Measurements from ENCODE around the gene AP3B1.

AP3B1 gene

DNA sequence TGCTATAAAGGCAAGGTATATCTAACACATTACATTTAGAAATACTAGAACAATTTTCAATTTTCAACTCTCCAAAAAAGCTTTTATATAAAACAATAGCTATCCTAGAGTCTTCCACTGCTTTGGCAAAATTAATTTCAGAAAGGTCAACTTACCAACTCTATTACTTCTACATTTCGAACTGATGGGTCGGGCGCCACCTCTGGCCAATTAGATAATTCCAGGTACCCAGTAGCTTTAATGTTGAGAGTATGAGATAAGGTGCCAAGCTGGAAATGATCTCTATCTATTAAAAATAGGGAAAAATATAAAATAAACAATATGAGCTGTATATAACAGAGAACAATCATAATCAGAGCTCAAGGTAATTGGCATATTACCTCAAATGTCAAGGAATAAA is 166.6 kb downstream of the AP3B1 start:
- no peak overlapping the region for H3K9ac ChIP-seq
- no peaks in the 10 kb centered on the region for H3K27me3 ChIP-seq (ENCODE audit: control insufficient read depth, insufficient read depth, low read length)
- no peaks in the 10 kb centered on the region for H3K79me2 ChIP-seq
- H3K4me1 ChIP-seq: peaks cover 5% of the 10 kb centered on the region
- H3K4me3 ChIP-seq (ENCODE audit: low read depth, low read length): no peak overlapping the region
- H3K4me2 ChIP-seq (ENCODE audit: low read length): no peak overlapping the region
- H3K27ac ChIP-seq: no peak overlapping the region
- H2AFZ ChIP-seq: no peak overlapping the region
- TF ChIP-seq, protein P1, sequence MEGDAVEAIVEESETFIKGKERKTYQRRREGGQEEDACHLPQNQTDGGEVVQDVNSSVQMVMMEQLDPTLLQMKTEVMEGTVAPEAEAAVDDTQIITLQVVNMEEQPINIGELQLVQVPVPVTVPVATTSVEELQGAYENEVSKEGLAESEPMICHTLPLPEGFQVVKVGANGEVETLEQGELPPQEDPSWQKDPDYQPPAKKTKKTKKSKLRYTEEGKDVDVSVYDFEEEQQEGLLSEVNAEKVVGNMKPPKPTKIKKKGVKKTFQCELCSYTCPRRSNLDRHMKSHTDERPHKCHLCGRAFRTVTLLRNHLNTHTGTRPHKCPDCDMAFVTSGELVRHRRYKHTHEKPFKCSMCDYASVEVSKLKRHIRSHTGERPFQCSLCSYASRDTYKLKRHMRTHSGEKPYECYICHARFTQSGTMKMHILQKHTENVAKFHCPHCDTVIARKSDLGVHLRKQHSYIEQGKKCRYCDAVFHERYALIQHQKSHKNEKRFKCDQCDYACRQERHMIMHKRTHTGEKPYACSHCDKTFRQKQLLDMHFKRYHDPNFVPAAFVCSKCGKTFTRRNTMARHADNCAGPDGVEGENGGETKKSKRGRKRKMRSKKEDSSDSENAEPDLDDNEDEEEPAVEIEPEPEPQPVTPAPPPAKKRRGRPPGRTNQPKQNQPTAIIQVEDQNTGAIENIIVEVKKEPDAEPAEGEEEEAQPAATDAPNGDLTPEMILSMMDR (IDR thresholded peaks at IDR 0.05): peak; percentile 48
- H3K36me3 ChIP-seq (ENCODE audit: control insufficient read depth, insufficient read depth, low read length): no peaks in the 10 kb centered on the region
- no peaks in the 10 kb centered on the region for H3K9me3 ChIP-seq (ENCODE audit: control insufficient read depth, low read length)

- TF ChIP-seq, protein P1 (IDR thresholded peaks at IDR 0.05): no peak
- no peak overlapping the region for H3K4me2 ChIP-seq (ENCODE audit: low read length)
- no peak overlapping the region for H3K9ac ChIP-seq
- no peaks in the 10 kb centered on the region for H3K79me2 ChIP-seq
- H3K36me3 ChIP-seq (ENCODE audit: control insufficient read depth, insufficient read depth, low read length): no peaks in the 10 kb centered on the region
- H3K4me3 ChIP-seq (ENCODE audit: low read depth, low read length): no peak overlapping the region
- no peaks in the 10 kb centered on the region for H3K9me3 ChIP-seq (ENCODE audit: control insufficient read depth, low read length)
- H3K27me3 ChIP-seq (ENCODE audit: control insufficient read depth, insufficient read depth, low read length): no peaks in the 10 kb centered on the region
- no peak overlapping the region for H3K27ac ChIP-seq
- no peak overlapping the region for H2AFZ ChIP-seq
- no peaks in the 10 kb centered on the region for H3K4me1 ChIP-seq
Observed at GRCh38 chr5:78126536-78126935, 168.0 kb downstream of the AP3B1 start.

DNA sequence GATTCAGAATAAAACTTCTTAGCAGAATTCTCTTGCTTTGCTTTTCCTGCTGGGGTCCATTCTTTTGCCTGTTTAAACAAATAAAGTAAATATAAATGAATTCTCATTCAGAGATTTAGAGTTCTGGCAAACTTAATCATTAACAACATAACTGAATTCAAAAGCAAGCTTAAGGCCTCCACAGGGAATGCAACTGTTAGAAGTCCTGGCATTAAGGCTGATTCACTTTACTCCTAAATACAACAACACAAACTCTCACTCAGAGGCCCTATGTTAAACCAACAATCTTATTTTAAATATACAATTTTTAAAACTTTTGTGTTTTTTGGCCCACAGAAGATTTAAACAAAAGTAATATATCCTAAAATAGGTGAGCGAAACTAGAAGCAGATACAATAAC is 178.3 kb downstream of the AP3B1 start:
- Histone ChIP-seq H3K36me3 (ENCODE audit: control insufficient read depth, insufficient read depth, low read length) (no peaks in the 10 kb centered on the region), H3K4me1 (no peaks in the 10 kb centered on the region), H3K4me2 (ENCODE audit: low read length) (no peak overlapping the region), H3K4me3 (ENCODE audit: low read depth, low read length) (no peak overlapping the region), H3K79me2 (no peaks in the 10 kb centered on the region), H3K27me3 (ENCODE audit: control insufficient read depth, insufficient read depth, low read length) (no peaks in the 10 kb centered on the region), H3K9ac (no peak overlapping the region), H3K27ac (no peak overlapping the region), H3K9me3 (ENCODE audit: control insufficient read depth, low read length) (no peaks in the 10 kb centered on the region), H2AFZ (no peak overlapping the region)
- TF ChIP-seq, protein P1 (IDR thresholded peaks at IDR 0.05): no peak

- H3K27ac ChIP-seq: no peak overlapping the region
- no peaks in the 10 kb centered on the region for H3K9me3 ChIP-seq (ENCODE audit: control insufficient read depth, low read length)
- TF ChIP-seq, protein P1 (IDR thresholded peaks at IDR 0.05): no peak
- H3K27me3 ChIP-seq (ENCODE audit: control insufficient read depth, insufficient read depth, low read length): no peaks in the 10 kb centered on the region
- no peaks in the 10 kb centered on the region for H3K79me2 ChIP-seq
- H3K9ac ChIP-seq: no peak overlapping the region
- H3K4me2 ChIP-seq (ENCODE audit: low read length): no peak overlapping the region
- no peaks in the 10 kb centered on the region for H3K36me3 ChIP-seq (ENCODE audit: control insufficient read depth, insufficient read depth, low read length)
- H3K4me1 ChIP-seq: no peaks in the 10 kb centered on the region
- no peak overlapping the region for H2AFZ ChIP-seq
- no peak overlapping the region for H3K4me3 ChIP-seq (ENCODE audit: low read depth, low read length)
Observed at GRCh38 chr5:78113689-78114264, 180.7 kb downstream of the AP3B1 start.

DNA sequence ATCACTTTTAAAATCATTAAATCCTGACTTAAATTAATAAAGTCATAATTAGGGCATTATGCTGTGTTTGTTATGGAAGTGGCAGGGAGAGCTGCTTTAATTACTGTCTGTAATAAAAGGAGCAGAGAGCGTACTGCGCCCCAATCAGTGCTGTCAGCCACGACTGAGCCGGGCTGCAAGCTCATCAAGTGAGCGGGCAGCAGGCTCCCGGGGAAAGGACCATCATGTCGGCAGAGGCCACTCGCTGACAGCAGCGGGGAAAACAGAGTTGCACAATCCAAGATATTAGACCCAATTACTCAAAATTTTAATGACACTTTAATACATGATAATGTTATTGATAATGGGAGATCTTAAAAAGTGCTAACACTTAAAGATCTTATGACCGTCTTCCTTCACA is 181.6 kb downstream of the AP3B1 start:
- Histone ChIP-seq H3K4me2 (ENCODE audit: low read length) (no peak overlapping the region), H3K4me1 (peaks cover 3% of the 10 kb centered on the region), H2AFZ (no peak overlapping the region), H3K27me3 (ENCODE audit: control insufficient read depth, insufficient read depth, low read length) (no peaks in the 10 kb centered on the region), H3K9ac (no peak overlapping the region), H3K79me2 (no peaks in the 10 kb centered on the region), H3K27ac (no peak overlapping the region), H3K9me3 (ENCODE audit: control insufficient read depth, low read length) (no peaks in the 10 kb centered on the region), H3K4me3 (ENCODE audit: low read depth, low read length) (no peak overlapping the region), H3K36me3 (ENCODE audit: control insufficient read depth, insufficient read depth, low read length) (no peaks in the 10 kb centered on the region)
- TF ChIP-seq, protein P1 (IDR thresholded peaks at IDR 0.05): no peak

All from parathyroid adenoma (tissue), 2 donors.